Measurements from ENCODE around the gene DOCK11. TPM values are rescaled to one million over a fixed set of nuclear protein-coding genes. Genes with fewer than 3 reads are reported as not detected.

The DOCK11 gene
- polyA plus RNA-seq, 1 of the 3 experiments (the other 2 are of a cell fraction): 34.8 TPM

DNA sequence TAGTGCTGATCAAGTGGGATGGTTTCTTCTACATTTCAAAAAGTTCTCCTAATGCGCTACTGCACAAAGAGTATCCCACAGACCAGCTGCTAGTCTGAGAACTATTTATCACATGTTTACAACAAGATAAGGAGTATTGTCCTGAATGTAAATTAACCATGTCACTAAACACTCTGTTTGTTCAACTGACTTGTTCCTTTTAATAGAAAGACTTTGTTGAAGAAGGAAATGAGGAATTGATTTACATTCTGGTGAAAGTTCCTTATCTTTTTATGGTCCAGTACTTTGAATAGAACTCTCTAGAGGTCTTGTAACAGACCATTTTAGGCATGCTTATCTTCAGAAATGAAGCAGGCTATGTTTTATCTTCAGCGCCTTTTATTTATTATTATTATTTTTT is 164.5 kb downstream of the DOCK11 start:
- CTCF ChIA-PET: no interaction called here
- peaks cover 9 to 24% of the 10 kb centered on the region in 2 experiments for H3K36me3 ChIP-seq (replicated peaks in 1 of 2; ENCODE audit: control insufficient read depth in 1 of 2, insufficient read depth in 2 of 2, low read length in 1 of 2)
- no peaks in the 10 kb centered on the region for H3K4me1 ChIP-seq (ENCODE audit: control insufficient read depth in 1 of 2, insufficient read depth in 2 of 2, low read depth in 1 of 2, low read length in 1 of 2)
- H3K4me3 ChIP-seq (ENCODE audit: low read depth in 2 of 2, low read length in 1 of 2): no peak overlapping the region
- H3K9me3 ChIP-seq: no peaks in the 10 kb centered on the region
- H2AFZ ChIP-seq (ENCODE audit: low read depth): no peak overlapping the region
- no peak overlapping the region for H3K4me2 ChIP-seq
- H3F3A ChIP-seq (replicated peaks; ENCODE audit: insufficient read depth): no peaks in the 10 kb centered on the region
- no peak for TF ChIP-seq NFIC (IDR thresholded peaks at IDR 0.05; ENCODE audit: borderline replicate concordance)
- 51% methylated on average over 2 of the region's 2 CpGs for WGBS (ENCODE audit: low lambda C conversion rate)
- no peaks in the 10 kb centered on the region for H3K27me3 ChIP-seq (ENCODE audit: insufficient read depth)
- no peak overlapping the region for H3K27ac ChIP-seq (ENCODE audit: low read depth in 2 of 2, low read length in 1 of 2)
- POLR2A ChIA-PET: no interaction called here
- no peak overlapping the region for H3K9ac ChIP-seq
- DNase-seq: no peak
- H3K9me2 ChIP-seq: no peaks in the 10 kb centered on the region
- H4K20me1 ChIP-seq (ENCODE audit: insufficient read depth): no peaks in the 10 kb centered on the region
- no peaks in the 10 kb centered on the region for H3K79me2 ChIP-seq (ENCODE audit: insufficient read depth)

DNA sequence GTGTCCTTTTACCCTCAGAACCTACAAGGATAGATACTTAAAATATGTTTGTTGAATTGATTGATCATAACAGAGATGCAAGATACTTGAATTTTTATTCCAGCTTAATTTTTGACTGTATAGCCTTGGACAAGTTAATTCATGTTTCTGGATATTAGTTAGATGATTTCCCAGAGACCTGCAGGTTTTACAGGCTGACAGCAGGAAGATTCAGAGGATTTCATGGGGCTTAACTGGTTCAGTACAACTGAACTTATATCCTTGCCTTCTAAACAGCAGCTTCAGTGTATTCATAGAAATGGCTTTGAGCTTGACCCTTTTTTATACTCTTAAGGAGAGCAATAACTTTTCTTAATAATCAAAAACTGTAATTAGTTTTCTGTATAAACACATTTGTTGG is 169.6 kb downstream of the DOCK11 start:
- POLR2A ChIA-PET: no interaction called here
- H3K79me2 ChIP-seq (ENCODE audit: insufficient read depth): no peaks in the 10 kb centered on the region
- CTCF ChIA-PET: interaction anchor here (1.2 kb wide), 1 partner anchor 12 kb away, joined by 6 read pairs; no protein-coding TSS in a partner anchor

More for the DNA sequence above, 169.6 kb downstream of the DOCK11 start:
- no peaks in the 10 kb centered on the region for H3K27me3 ChIP-seq (ENCODE audit: insufficient read depth)
- H3K36me3 ChIP-seq (replicated peaks in 1 of 2; ENCODE audit: control insufficient read depth in 1 of 2, insufficient read depth in 2 of 2, low read length in 1 of 2): peaks cover 6 to 23% of the 10 kb centered on the region in 2 experiments
- no peak overlapping the region for H3K4me2 ChIP-seq
- no peaks in the 10 kb centered on the region for H3K9me2 ChIP-seq
- DNase-seq: no peak
- H3K9ac ChIP-seq: no peak overlapping the region
- no peaks in the 10 kb centered on the region for H3F3A ChIP-seq (replicated peaks; ENCODE audit: insufficient read depth)
- no peak overlapping the region for H2AFZ ChIP-seq (ENCODE audit: low read depth)
- H3K9me3 ChIP-seq: no peaks in the 10 kb centered on the region
- H3K4me1 ChIP-seq (ENCODE audit: control insufficient read depth in 1 of 2, insufficient read depth in 2 of 2, low read depth in 1 of 2, low read length in 1 of 2): no peaks in the 10 kb centered on the region
- H3K27ac ChIP-seq (ENCODE audit: low read depth in 2 of 2, low read length in 1 of 2): no peak overlapping the region
- H3K4me3 ChIP-seq (ENCODE audit: low read depth in 2 of 2, low read length in 1 of 2): no peak overlapping the region
- TF ChIP-seq SMC3 (IDR thresholded peaks at IDR 0.05; ENCODE audit: low read depth, low read length) (no peak), GATA2 (CRISPR knock-in tag; IDR thresholded peaks at IDR 0.05) (no peak), NRF1 (IDR thresholded peaks at IDR 0.05; ENCODE audit: low read depth, low read length) (no peak), RAD21 (IDR thresholded peaks at IDR 0.05; ENCODE audit: low read length) (no peak), MXI1 (IDR thresholded peaks at IDR 0.05; ENCODE audit: low read depth, low read length) (no peak), RXRA (IDR thresholded peaks at IDR 0.05; ENCODE audit: borderline replicate concordance, low read depth) (no peak), MAX (IDR thresholded peaks at IDR 0.05; ENCODE audit: low read depth) (no peak)
- TF ChIP-seq, protein P1, sequence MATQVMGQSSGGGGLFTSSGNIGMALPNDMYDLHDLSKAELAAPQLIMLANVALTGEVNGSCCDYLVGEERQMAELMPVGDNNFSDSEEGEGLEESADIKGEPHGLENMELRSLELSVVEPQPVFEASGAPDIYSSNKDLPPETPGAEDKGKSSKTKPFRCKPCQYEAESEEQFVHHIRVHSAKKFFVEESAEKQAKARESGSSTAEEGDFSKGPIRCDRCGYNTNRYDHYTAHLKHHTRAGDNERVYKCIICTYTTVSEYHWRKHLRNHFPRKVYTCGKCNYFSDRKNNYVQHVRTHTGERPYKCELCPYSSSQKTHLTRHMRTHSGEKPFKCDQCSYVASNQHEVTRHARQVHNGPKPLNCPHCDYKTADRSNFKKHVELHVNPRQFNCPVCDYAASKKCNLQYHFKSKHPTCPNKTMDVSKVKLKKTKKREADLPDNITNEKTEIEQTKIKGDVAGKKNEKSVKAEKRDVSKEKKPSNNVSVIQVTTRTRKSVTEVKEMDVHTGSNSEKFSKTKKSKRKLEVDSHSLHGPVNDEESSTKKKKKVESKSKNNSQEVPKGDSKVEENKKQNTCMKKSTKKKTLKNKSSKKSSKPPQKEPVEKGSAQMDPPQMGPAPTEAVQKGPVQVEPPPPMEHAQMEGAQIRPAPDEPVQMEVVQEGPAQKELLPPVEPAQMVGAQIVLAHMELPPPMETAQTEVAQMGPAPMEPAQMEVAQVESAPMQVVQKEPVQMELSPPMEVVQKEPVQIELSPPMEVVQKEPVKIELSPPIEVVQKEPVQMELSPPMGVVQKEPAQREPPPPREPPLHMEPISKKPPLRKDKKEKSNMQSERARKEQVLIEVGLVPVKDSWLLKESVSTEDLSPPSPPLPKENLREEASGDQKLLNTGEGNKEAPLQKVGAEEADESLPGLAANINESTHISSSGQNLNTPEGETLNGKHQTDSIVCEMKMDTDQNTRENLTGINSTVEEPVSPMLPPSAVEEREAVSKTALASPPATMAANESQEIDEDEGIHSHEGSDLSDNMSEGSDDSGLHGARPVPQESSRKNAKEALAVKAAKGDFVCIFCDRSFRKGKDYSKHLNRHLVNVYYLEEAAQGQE (IDR thresholded peaks at IDR 0.05; ENCODE audit: low read depth, low read length): no peak
- TF ChIP-seq, protein P2, sequence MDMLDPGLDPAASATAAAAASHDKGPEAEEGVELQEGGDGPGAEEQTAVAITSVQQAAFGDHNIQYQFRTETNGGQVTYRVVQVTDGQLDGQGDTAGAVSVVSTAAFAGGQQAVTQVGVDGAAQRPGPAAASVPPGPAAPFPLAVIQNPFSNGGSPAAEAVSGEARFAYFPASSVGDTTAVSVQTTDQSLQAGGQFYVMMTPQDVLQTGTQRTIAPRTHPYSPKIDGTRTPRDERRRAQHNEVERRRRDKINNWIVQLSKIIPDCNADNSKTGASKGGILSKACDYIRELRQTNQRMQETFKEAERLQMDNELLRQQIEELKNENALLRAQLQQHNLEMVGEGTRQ (IDR thresholded peaks at IDR 0.05; ENCODE audit: borderline replicate concordance, low read depth, low read length): no peak
- H4K20me1 ChIP-seq (ENCODE audit: insufficient read depth): no peaks in the 10 kb centered on the region
